ENCODE measurements around the gene SLC9A9.

SLC9A9 gene

GRCh38 chr3:143648218-143648617 lies 200.1 kb downstream of the SLC9A9 start:
- DNase-seq (ENCODE audit: low spot score): no peak

GRCh38 chr3:143644370-143645089 lies 203.7 kb downstream of the SLC9A9 start:
- no peak for DNase-seq (ENCODE audit: low spot score)

- DNase-seq (ENCODE audit: low spot score): no peak
Measured at GRCh38 chr3:143643905-143644304, 204.4 kb downstream of the SLC9A9 start.

GRCh38 chr3:143640774-143641173 lies 207.5 kb downstream of the SLC9A9 start:
- DNase-seq (ENCODE audit: low spot score): no peak

- no peak for DNase-seq (ENCODE audit: low spot score)
Measured at GRCh38 chr3:143637133-143637532, 211.1 kb downstream of the SLC9A9 start.

- no peak for DNase-seq (ENCODE audit: low spot score)
Measured at GRCh38 chr3:143634991-143635390, 213.3 kb downstream of the SLC9A9 start.

GRCh38 chr3:143634427-143634826 lies 213.8 kb downstream of the SLC9A9 start:
- DNase-seq (ENCODE audit: low spot score): no peak

- DNase-seq (ENCODE audit: low spot score): no peak
Measured at GRCh38 chr3:143633816-143634215, 214.5 kb downstream of the SLC9A9 start.

GRCh38 chr3:143629726-143630125 lies 218.5 kb downstream of the SLC9A9 start:
- DNase-seq (ENCODE audit: low spot score): no peak

GRCh38 chr3:143628971-143629370 lies 219.3 kb downstream of the SLC9A9 start:
- no peak for DNase-seq (ENCODE audit: low spot score)

GRCh38 chr3:143627336-143627735 lies 220.9 kb downstream of the SLC9A9 start:
- no peak for DNase-seq (ENCODE audit: low spot score)

GRCh38 chr3:143619231-143619630 lies 229.0 kb downstream of the SLC9A9 start:
- DNase-seq (ENCODE audit: low spot score): no peak

GRCh38 chr3:143617050-143617449 lies 231.2 kb downstream of the SLC9A9 start:
- no peak for DNase-seq (ENCODE audit: low spot score)

GRCh38 chr3:143613226-143613625 lies 235.0 kb downstream of the SLC9A9 start:
- no peak for DNase-seq (ENCODE audit: low spot score)

GRCh38 chr3:143612541-143612940 lies 235.7 kb downstream of the SLC9A9 start:
- no peak for DNase-seq (ENCODE audit: low spot score)

- no peak for DNase-seq (ENCODE audit: low spot score)
Measured at GRCh38 chr3:143608966-143609365, 239.3 kb downstream of the SLC9A9 start.

GRCh38 chr3:143605233-143605950 lies 242.9 kb downstream of the SLC9A9 start:
- DNase-seq (ENCODE audit: low spot score): no peak

GRCh38 chr3:143604402-143605185 lies 243.7 kb downstream of the SLC9A9 start:
- no peak for DNase-seq (ENCODE audit: low spot score)

GRCh38 chr3:143603774-143604173 lies 244.5 kb downstream of the SLC9A9 start:
- DNase-seq (ENCODE audit: low spot score): no peak

GRCh38 chr3:143601723-143602484 lies 246.4 kb downstream of the SLC9A9 start:
- DNase-seq (ENCODE audit: low spot score): no peak

GRCh38 chr3:143600756-143601718 lies 247.2 kb downstream of the SLC9A9 start:
- no peak for DNase-seq (ENCODE audit: low spot score)
